OCI-LY7 (cell line): ENCODE results near the gene HECA. TPM values are rescaled to one million over a fixed set of nuclear protein-coding genes. Genes with fewer than 3 reads are reported as not detected.

Experiments
- BruUV-seq: library from RNA; stranded (reverse); fragments of 400-500 nt; replicated peaks from 2 replicates; lab custom pipeline; 2021; lab: Mats Ljungman, UMichigan
- CTCF ChIA-PET: fragments of 300-600 bp; sonication (Branson Sonifier 250); formaldehyde crosslinking; loops from one replicate; lab custom pipeline; 2022; ENCODE audit warnings: antibody characterized with exemption; ENCODE audit not compliant: unreplicated experiment; lab: Charles Lee
- POLR2A ChIA-PET: fragments of 300-600 bp; sonication (Branson Sonifier 250); formaldehyde crosslinking; loops from one replicate; lab custom pipeline; 2022; ENCODE audit warnings: antibody characterized with exemption; lab: Charles Lee
- DNase-seq: peaks from one replicate; pipeline ENCODE4 v3.0.0-alpha.2; 2015; ENCODE audit warnings: low spot score
- H2AFZ ChIP-seq: fragments of 200-600 bp; sonication (generic), shearing (Covaris generic); 2 replicates; pipeline ENCODE4 v1.6.1; 2014; ENCODE audit warnings: mild to moderate bottlenecking, antibody characterized with exemption, low read length, moderate library complexity
- H3K27ac ChIP-seq: fragments of 200-600 bp; sonication (generic); 2 replicates; pipeline ENCODE4 v1.5.1; 2014; ENCODE audit warnings: mixed run types, low read depth, mild to moderate bottlenecking, moderate library complexity, low read length, inconsistent platforms; ENCODE audit not compliant: poor library complexity, severe bottlenecking
- H3K36me3 ChIP-seq: fragments of 200-600 bp; sonication (generic); 2 replicates; pipeline ENCODE4 v1.6.1; 2014; ENCODE audit warnings: mild to moderate bottlenecking, antibody characterized with exemption, low read length, moderate library complexity, mixed read lengths; ENCODE audit not compliant: insufficient read depth
- H3K4me1 ChIP-seq: fragments of 200-600 bp; sonication (generic); 2 replicates; pipeline ENCODE4 v1.5.1; 2014; ENCODE audit warnings: mild to moderate bottlenecking, low read length; ENCODE audit not compliant: insufficient read depth, poor library complexity, severe bottlenecking
- H3K4me2 ChIP-seq: fragments of 200-600 bp; sonication (generic); 2 replicates; pipeline ENCODE4 v1.6.1; 2014; ENCODE audit warnings: mild to moderate bottlenecking, low read length
- H3K4me3 ChIP-seq: fragments of 200-600 bp; sonication (generic); 2 replicates; pipeline ENCODE4 v1.5.1; 2014; ENCODE audit warnings: mild to moderate bottlenecking, low read depth, low read length; ENCODE audit not compliant: poor library complexity, severe bottlenecking
- H3K79me2 ChIP-seq: fragments of 200-600 bp; sonication (generic); 2 replicates; pipeline ENCODE4 v1.6.1; 2016; ENCODE audit warnings: low read depth, mild to moderate bottlenecking, low read length, moderate library complexity, mixed read lengths; ENCODE audit not compliant: insufficient read depth
- H3K9me2 ChIP-seq: fragments of 200-600 bp; sonication (generic); 2 replicates; pipeline ENCODE4 v1.6.1; 2016; ENCODE audit warnings: mild to moderate bottlenecking, low read length, mixed read lengths; ENCODE audit not compliant: insufficient read depth
- H3K9me3 ChIP-seq: fragments of 200-600 bp; sonication (generic); 2 replicates; pipeline ENCODE4 v1.6.1; 2014; ENCODE audit warnings: mild to moderate bottlenecking, mixed run types, low read length, mixed read lengths
- H4K20me1 ChIP-seq: fragments of 200-600 bp; sonication (generic); 2 replicates; pipeline ENCODE4 v1.6.1; 2014; ENCODE audit warnings: mild to moderate bottlenecking, antibody characterized with exemption, low read length, moderate library complexity, mixed read lengths; ENCODE audit not compliant: insufficient read depth
- EZH2phosphoT487 ChIP-seq: fragments of 200-600 bp; sonication (generic); IDR thresholded peaks from 2 replicates; pipeline ENCODE4 v1.6.1; 2018; ENCODE audit warnings: low read depth, borderline replicate concordance, mild to moderate bottlenecking, mixed run types, antibody characterized with exemption, low read length, moderate library complexity, mixed read lengths
- intact Hi-C: fragments of 100-400 bp; cut with micrococcal nuclease; formaldehyde crosslinking; loops from one replicate; pipeline ENCODE4 v1.10.0; 2022; ENCODE audit not compliant: unreplicated experiment
- total RNA-seq, 2 experiments: library from RNA; depleted of rRNA in 1 of 2; stranded (reverse); fragments of >200 nt in 1 of 2; shearing (Covaris generic) in 1 of 2; gene quantifications; 2 replicates each; pipeline ENCODE4 v1.2.3, GENCODE V29; 2014 to 2022
- TF ChIP-seq, protein P1 (sequence below): fragments of 200-600 bp; sonication (generic); conservative IDR thresholded peaks from 2 replicates; pipeline ENCODE4 v1.5.1; 2014; ENCODE audit warnings: mild to moderate bottlenecking, antibody characterized with exemption, low read length, moderate library complexity, mixed read lengths

The HECA gene
- total RNA-seq, 2 experiments from 2014 or later, result 21.9 to 23.3 TPM

DNA sequence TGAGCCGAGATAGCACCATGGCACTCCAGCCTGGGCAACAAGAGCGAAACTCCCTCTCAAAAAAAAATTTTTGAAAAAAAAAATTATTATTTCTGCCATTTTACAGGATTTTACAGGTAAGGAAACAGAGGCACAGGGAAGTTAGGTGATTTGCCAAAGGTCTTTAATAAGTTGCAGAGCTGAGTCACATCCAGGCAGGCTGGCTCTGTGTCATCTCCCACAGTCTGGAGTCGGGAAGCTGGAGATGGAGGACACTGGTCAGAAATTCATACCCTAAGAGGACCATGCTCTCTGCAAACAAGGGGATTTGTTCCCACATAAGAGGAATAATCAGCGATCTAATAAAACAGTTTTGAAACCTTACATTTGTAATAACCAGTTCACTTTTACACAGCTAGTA is 24.1 kb downstream of the HECA start:
- ChIA-PET CTCF (no interaction called here), POLR2A (interaction anchor here (1.1 to 2.5 kb wide), 4 partner anchors 10 to 46 kb away, joined by 3 to 7 read pairs (median 6); no protein-coding TSS in a partner anchor)
- Histone ChIP-seq H3K27ac (no peak overlapping the region), H3K9me2 (no peaks in the 10 kb centered on the region), H3K4me1 (peaks cover 40% of the 10 kb centered on the region), H3K4me3 (no peak overlapping the region), H3K79me2 (peaks cover 3% of the 10 kb centered on the region; the same call in 1 of the 2 replicates), H2AFZ (no peak overlapping the region), H4K20me1 (peaks cover 8% of the 10 kb centered on the region; the same call in 1 of the 2 replicates), H3K9me3 (no peaks in the 10 kb centered on the region), H3K4me2 (no peak overlapping the region), H3K36me3 (0 out of 2 replicates have a peak, but pooled peaks cover 11% of the 10 kb centered on the region)
- no peak for DNase-seq
- intact Hi-C loops, result no loop called here
- no TSS peak for BruUV-seq
- TF ChIP-seq, protein P1, sequence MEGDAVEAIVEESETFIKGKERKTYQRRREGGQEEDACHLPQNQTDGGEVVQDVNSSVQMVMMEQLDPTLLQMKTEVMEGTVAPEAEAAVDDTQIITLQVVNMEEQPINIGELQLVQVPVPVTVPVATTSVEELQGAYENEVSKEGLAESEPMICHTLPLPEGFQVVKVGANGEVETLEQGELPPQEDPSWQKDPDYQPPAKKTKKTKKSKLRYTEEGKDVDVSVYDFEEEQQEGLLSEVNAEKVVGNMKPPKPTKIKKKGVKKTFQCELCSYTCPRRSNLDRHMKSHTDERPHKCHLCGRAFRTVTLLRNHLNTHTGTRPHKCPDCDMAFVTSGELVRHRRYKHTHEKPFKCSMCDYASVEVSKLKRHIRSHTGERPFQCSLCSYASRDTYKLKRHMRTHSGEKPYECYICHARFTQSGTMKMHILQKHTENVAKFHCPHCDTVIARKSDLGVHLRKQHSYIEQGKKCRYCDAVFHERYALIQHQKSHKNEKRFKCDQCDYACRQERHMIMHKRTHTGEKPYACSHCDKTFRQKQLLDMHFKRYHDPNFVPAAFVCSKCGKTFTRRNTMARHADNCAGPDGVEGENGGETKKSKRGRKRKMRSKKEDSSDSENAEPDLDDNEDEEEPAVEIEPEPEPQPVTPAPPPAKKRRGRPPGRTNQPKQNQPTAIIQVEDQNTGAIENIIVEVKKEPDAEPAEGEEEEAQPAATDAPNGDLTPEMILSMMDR, result no peak
- TF ChIP-seq EZH2phosphoT487, result no peak

GRCh38 chr6:139161169-139161568 is 26.3 kb downstream of the HECA start:
- Histone ChIP-seq H3K79me2 (no peaks in the 10 kb centered on the region), H3K9me2 (no peaks in the 10 kb centered on the region), H4K20me1 (peaks cover 8% of the 10 kb centered on the region; the same call in 1 of the 2 replicates), H3K36me3 (0 out of 2 replicates have a peak, but pooled peaks cover 12% of the 10 kb centered on the region), H3K4me2 (peak overlapping the region; percentile 53), H3K4me1 (peaks cover 53% of the 10 kb centered on the region), H3K27ac (peak overlapping the region; percentile 55), H3K4me3 (no peak overlapping the region), H2AFZ (no peak overlapping the region), H3K9me3 (no peaks in the 10 kb centered on the region)
- POLR2A ChIA-PET, result interaction anchor here (0.5 to 1.9 kb wide), 7 partner anchors 9 to 199 kb away, joined by 3 to 10 read pairs (median 3); no protein-coding TSS in a partner anchor
- DNase-seq, result no peak
- CTCF ChIA-PET, result interaction anchor here (1.0 kb wide), 1 partner anchor 9 kb away, joined by 3 read pairs; no protein-coding TSS in a partner anchor
- no peak for TF ChIP-seq EZH2phosphoT487
- TF ChIP-seq, protein P1, result no peak
- intact Hi-C loops, result loop anchor here (5.0 kb wide), 1 partner anchor 134 kb away; the partner anchor contains the start of gene ABRACL
- no TSS peak for BruUV-seq

GRCh38 chr6:139161817-139162284 is 27.0 kb downstream of the HECA start:
- Histone ChIP-seq H3K9me3 (no peaks in the 10 kb centered on the region), H3K79me2 (no peaks in the 10 kb centered on the region), H3K36me3 (peaks cover 19% of the 10 kb centered on the region), H3K4me2 (peak overlapping the region; percentile 53), H3K4me1 (peaks cover 53% of the 10 kb centered on the region), H3K9me2 (no peaks in the 10 kb centered on the region), H3K4me3 (no peak overlapping the region), H4K20me1 (peaks cover 8% of the 10 kb centered on the region; the same call in 1 of the 2 replicates), H3K27ac (peak overlapping the region; percentile 55), H2AFZ (no peak overlapping the region)
- BruUV-seq, result no TSS peak
- intact Hi-C loops, result loop anchor here (5.0 kb wide), 1 partner anchor 135 kb away; the partner anchor contains the start of gene ABRACL
- no peak for TF ChIP-seq EZH2phosphoT487
- POLR2A ChIA-PET, result interaction anchor here (0.5 to 1.9 kb wide), 7 partner anchors 10 to 199 kb away, joined by 3 to 10 read pairs (median 3); no protein-coding TSS in a partner anchor
- peak; percentile 71 for DNase-seq
- CTCF ChIA-PET, result interaction anchor here (1.0 kb wide), 1 partner anchor 9 kb away, joined by 3 read pairs; no protein-coding TSS in a partner anchor
